K562 (cell line): ENCODE results near the gene ALOXE3. TPM values are rescaled to one million over a fixed set of nuclear protein-coding genes. Genes with fewer than 3 reads are reported as not detected.

Source experiments
- ATAC-seq: fragments of 200-7000 bp; cut with Tn5 transposase; 3 replicates; pipeline ENCODE4 v1.9.1; 2020; ENCODE audit warnings: moderate library complexity
- BruUV-seq: library from RNA; stranded (reverse); fragments of 400-500 nt; replicated peaks from 2 replicates; lab custom pipeline; 2021; lab: Mats Ljungman, UMichigan
- CTCF ChIA-PET: fragments of 300-600 bp; formaldehyde crosslinking; extraction: SDS; loops from one replicate; lab custom pipeline; 2021; ENCODE audit warnings: low intra/inter-chr PET ratio; lab: Yijun Ruan, JAX
- POLR2A ChIA-PET: fragments of 300-600, 350-650 bp; sonication (Branson Sonifier 250); formaldehyde crosslinking; extraction: SDS; loops from one replicate; lab custom pipeline; 2021; ENCODE audit warnings: antibody characterized with exemption, inconsistent platforms; lab: Yijun Ruan, JAX
- DNase-seq, 4 experiments: peaks; one replicate each; pipeline versions ENCODE4 v3.0.0 to v3.0.0-alpha.2; 2011 to 2018; ENCODE audit warnings: low spot score in 3 of 4, mixed read lengths in 3 of 4; ENCODE audit errors: extremely low read depth in 1 of 4
- FAIRE-seq: peaks from 2 replicates; lab custom pipeline; 2011; peaks lifted over from hg19 to GRCh38; lab: Jason Lieb, UNC
- H2AFZ ChIP-seq: 2 replicates; pipeline ENCODE4 v1.6.0; 2011; ENCODE audit warnings: low read depth, low read length, control low read depth, inconsistent platforms
- H3K27ac ChIP-seq: fragments of 200-600 bp; 3 replicates; pipeline ENCODE4 v1.8.0; 2011; ENCODE audit warnings: low read depth, mild to moderate bottlenecking, control low read depth, inconsistent platforms, low read length, moderate library complexity, mixed read lengths; ENCODE audit errors: extremely low read depth
- H3K27me3 ChIP-seq, 2 experiments: fragments of 300-600 bp in 1 of 2; 2 replicates in 1 of 2; 3 replicates in 1 of 2; pipeline versions ENCODE4 v1.6.0 to v1.8.0; 2011; ENCODE audit warnings: inconsistent platforms in 2 of 2, low read length in 2 of 2, mild to moderate bottlenecking in 1 of 2, mixed read lengths in 1 of 2, moderate library complexity in 1 of 2; ENCODE audit not compliant: control insufficient read depth in 2 of 2, insufficient read depth in 2 of 2
- H3K36me3 ChIP-seq: fragments of 300-600 bp; 3 replicates; pipeline ENCODE4 v1.8.0; 2011; ENCODE audit warnings: mild to moderate bottlenecking, low read length, inconsistent platforms; ENCODE audit not compliant: control insufficient read depth, insufficient read depth
- H3K4me1 ChIP-seq, 2 experiments: fragments of 200-600 bp in 1 of 2; replicated peaks in 1 of 2; 2 replicates in 1 of 2; 3 replicates in 1 of 2; pipeline versions ENCODE4 v1.5.1 to v1.8.0; 2011; ENCODE audit warnings: inconsistent platforms in 2 of 2, low read length in 2 of 2, mild to moderate bottlenecking in 1 of 2, mixed read lengths in 1 of 2, moderate library complexity in 1 of 2; ENCODE audit not compliant: control insufficient read depth in 2 of 2, insufficient read depth in 2 of 2
- H3K4me2 ChIP-seq: 2 replicates; pipeline ENCODE4 v1.6.1; 2011; ENCODE audit warnings: low read length, control low read depth, inconsistent platforms, mixed read lengths; ENCODE audit not compliant: insufficient read depth
- H3K4me3 ChIP-seq: fragments of 200-600 bp; sonication (generic), shearing (Covaris generic); 2 replicates; pipeline ENCODE4 v1.5.1; 2016; ENCODE audit warnings: control low read depth, inconsistent platforms
- H3K79me2 ChIP-seq: fragments of 200-600 bp; 3 replicates; pipeline ENCODE4 v1.8.0; 2011; ENCODE audit warnings: low read length, inconsistent platforms; ENCODE audit not compliant: control insufficient read depth, insufficient read depth
- H3K9ac ChIP-seq, 2 experiments: 2 replicates each; pipeline versions ENCODE4 v1.6.0 to v1.6.1; 2011; ENCODE audit warnings: low read depth in 2 of 2, low read length in 2 of 2, control low read depth in 1 of 2, inconsistent platforms in 1 of 2, mild to moderate bottlenecking in 1 of 2, mixed read lengths in 1 of 2; ENCODE audit not compliant: insufficient read depth in 1 of 2
- H3K9me1 ChIP-seq: one replicate; pipeline ENCODE4 v1.6.0; 2011; ENCODE audit warnings: inconsistent platforms, mild to moderate bottlenecking, low read length, moderate library complexity; ENCODE audit not compliant: control insufficient read depth, insufficient read depth
- H3K9me3 ChIP-seq: replicated peaks from 2 replicates; pipeline ENCODE4 v1.5.1; 2011; ENCODE audit warnings: low read depth, low read length, inconsistent platforms; ENCODE audit not compliant: control insufficient read depth, insufficient read depth
- H4K20me1 ChIP-seq: replicated peaks from 2 replicates; pipeline ENCODE4 v1.6.1; 2011; ENCODE audit warnings: low read length, inconsistent platforms, mixed read lengths; ENCODE audit not compliant: control insufficient read depth, insufficient read depth
- ARHGAP35 ChIP-seq: fragments of 450-650 bp; IDR thresholded peaks from 2 replicates; pipeline ENCODE4 v1.6.1; 2018; ENCODE audit not compliant: partially characterized antibody
- CCAR2 ChIP-seq: fragments of 200-400 bp; formaldehyde crosslinking; IDR thresholded peaks from 2 replicates; pipeline ENCODE4 v1.6.1; 2017; ENCODE audit warnings: mild to moderate bottlenecking, low read depth, low read length
- CEBPZ ChIP-seq: fragments of 150-350 bp; IDR thresholded peaks from 2 replicates; pipeline ENCODE4 v1.6.1; 2014; ENCODE audit warnings: low read depth, mild to moderate bottlenecking, low read length, borderline replicate concordance
- ETV6 ChIP-seq, 3 experiments: fragments of 150-350 bp in 1 of 3; sonication (generic) in 1 of 3; formaldehyde crosslinking in 1 of 3; IDR thresholded peaks; 2 replicates each; pipeline versions ENCODE4 v1.6.1 to v1.8.0; 2014 to 2022; ENCODE audit warnings: borderline replicate concordance in 2 of 3, low read depth in 2 of 3, antibody characterized with exemption in 1 of 3, low read length in 1 of 3, mild to moderate bottlenecking in 1 of 3, missing genetic modification reagents in 1 of 3
- L3MBTL2 ChIP-seq: fragments of 450-650 bp; IDR thresholded peaks from 2 replicates; pipeline ENCODE4 v1.6.1; 2016; ENCODE audit warnings: mild to moderate bottlenecking, moderate library complexity
- MCM5 ChIP-seq: fragments of 450-650 bp; IDR thresholded peaks from 2 replicates; pipeline ENCODE4 v1.6.1; 2016; ENCODE audit warnings: low read depth
- POLR2A ChIP-seq: fragments of 450-650 bp; conservative IDR thresholded peaks from 2 replicates; pipeline ENCODE4 v1.6.1; 2016
- PTBP1 ChIP-seq: fragments of 200-400 bp; formaldehyde crosslinking; IDR thresholded peaks from 2 replicates; pipeline ENCODE4 v1.6.1; 2017; ENCODE audit warnings: low read depth, low read length
- RAD21 ChIP-seq, 2 experiments: fragments of 250-450 bp in 1 of 2; fragments of 450-650 bp in 1 of 2; sonication (Bioruptor Pico) in 1 of 2; formaldehyde crosslinking in 1 of 2; IDR thresholded peaks in 1 of 2; conservative IDR thresholded peaks in 1 of 2; 2 replicates each; pipeline versions ENCODE4 v1.4.0 to v1.8.0; 2020 to 2022; ENCODE audit warnings: mild to moderate bottlenecking in 2 of 2, moderate library complexity in 1 of 2
- ZNF609 ChIP-seq: sonication (generic); formaldehyde crosslinking; IDR thresholded peaks from 2 replicates; pipeline ENCODE4 v1.8.1; 2023; ENCODE audit warnings: missing genetic modification reagents, mild to moderate bottlenecking, borderline replicate concordance
- ZNF76 ChIP-seq: fragments of 250-450 bp; sonication (Bioruptor Pico); IDR thresholded peaks from 2 replicates; pipeline ENCODE4 v1.4.0; 2020; ENCODE audit warnings: mild to moderate bottlenecking, moderate library complexity, borderline replicate concordance
- WGBS: fragments of 100-300 bp; shearing (Covaris generic); methylation state at CpG from one replicate; pipeline ENCODE4 v1.1.6; 2016; ENCODE audit warnings: low coverage, mixed read lengths; ENCODE audit not compliant: insufficient coverage; ENCODE audit errors: missing lambda C conversion rate; 5-methylcytosine and 5-hydroxymethylcytosine counted together
- in situ Hi-C: fragments of 300-500 bp; cut with MboI; formaldehyde crosslinking; loops from 4 replicates; pipeline ENCODE4 v1.15.0; 2018; ENCODE audit warnings: inconsistent platforms, mixed read lengths
- intact Hi-C: fragments of 100-400 bp; cut with micrococcal nuclease; formaldehyde crosslinking; loops from 2 replicates; pipeline ENCODE4 v1.14.2; 2022
- polyA plus RNA-seq, 8 experiments: library from polyadenylated mRNA; depleted of rRNA in 4 of 8; stranded (reverse) in 5 of 8; unstranded in 3 of 8; fragments of >200 nt; fragmentation: Nextera tagmentation in 2 of 8; fragmentation: Illumina TruSeq in 1 of 8; extraction: Ambion mirVana in 2 of 8; extraction: Trizol in 1 of 8; gene quantifications; 2 replicates each; pipeline versions ENCODE4 v1.2.1 to v1.2.3, GENCODE V29; 2011 to 2014; ENCODE audit warnings: inconsistent platforms in 1 of 8, missing spikeins in 1 of 8
- total RNA-seq, 7 experiments: library from RNA; depleted of rRNA in 6 of 7; stranded (reverse); fragments of >200 nt in 6 of 7; fragmentation: Illumina TruSeq in 2 of 7; extraction: Trizol in 2 of 7; gene quantifications; 2 replicates each; pipeline versions ENCODE4 v1.2.1 to v1.2.3, GENCODE V29; 2011 to 2021; ENCODE audit warnings: low replicate concordance in 1 of 7

The ALOXE3 gene
- total and polyA plus RNA-seq, 9 of the 15 experiments (the other 6 are each of a cell fraction or from before 2014, with no cell fraction given): 0.04 TPM; not detected in 8

DNA sequence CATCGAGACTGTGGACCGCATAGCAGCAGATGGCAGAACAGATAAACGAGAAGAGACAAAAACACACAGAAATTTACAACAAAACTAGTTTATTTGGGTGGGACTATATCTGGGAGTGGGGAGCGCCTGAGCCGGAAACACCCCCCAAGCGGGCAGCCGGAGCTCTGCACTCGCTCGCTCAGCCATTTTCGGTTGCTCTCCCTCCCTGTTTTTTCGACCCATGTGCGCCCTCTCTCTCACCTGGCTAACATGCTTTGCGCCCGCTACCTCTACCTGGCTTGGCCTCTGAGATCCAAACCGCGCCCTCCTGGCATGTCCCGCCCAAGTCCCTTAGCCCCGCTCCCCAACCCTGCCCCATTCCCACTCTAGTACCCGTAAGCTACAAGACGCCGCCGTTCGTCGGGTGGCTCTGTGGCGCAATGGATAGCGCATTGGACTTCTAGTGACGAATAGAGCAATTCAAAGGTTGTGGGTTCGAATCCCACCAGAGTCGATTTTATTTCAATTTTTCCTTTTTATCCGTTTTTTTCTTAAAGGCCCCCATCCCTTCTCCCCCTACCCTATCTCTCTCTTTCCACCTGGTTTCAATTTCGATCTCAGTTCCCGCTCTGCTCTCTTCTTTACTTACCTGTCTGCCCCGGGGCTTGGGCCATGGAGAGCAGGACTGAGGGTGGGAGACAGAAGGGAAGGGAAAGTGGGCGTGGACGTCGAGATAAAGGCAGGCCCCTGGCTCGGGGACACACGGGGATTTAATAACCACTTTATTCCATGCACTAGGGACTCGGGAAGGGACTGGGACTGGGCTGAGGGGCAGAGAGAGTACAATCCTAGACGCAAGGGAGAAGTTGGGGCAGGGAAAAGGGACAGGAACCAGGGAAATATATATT, 2.4 kb upstream of the ALOXE3 start:
- intact Hi-C loops (loop anchor here (1.0 to 10.0 kb wide), 7 partner anchors 18 to 286 kb away; partner anchors contain the start of gene KDM6B), in situ Hi-C loops (loop anchor here (5.0 kb wide), 2 partner anchors 102 to 182 kb away; no protein-coding TSS in a partner anchor)
- H3K9ac ChIP-seq: peak overlapping the region; percentile 81 to 95
- H3K4me2 ChIP-seq: peak overlapping the region; percentile 85
- peaks cover 8% of the 10 kb centered on the region; the same call in 1 of the 2 replicates for H4K20me1 ChIP-seq
- CTCF ChIA-PET: interaction anchor here (0.7 kb wide), 2 partner anchors 18 to 257 kb away, joined by 3 read pairs; no protein-coding TSS in a partner anchor
- H3K4me3 ChIP-seq: peak overlapping the region; percentile 65
- POLR2A ChIA-PET: interaction anchor here (0.6 to 1.6 kb wide), 8 partner anchors 19 to 101 kb away, joined by 3 to 9 read pairs (median 4); no protein-coding TSS in a partner anchor
- peaks cover 3 to 31% of the 10 kb centered on the region in 2 experiments; a peak in 3 of 5 replicates for H3K27me3 ChIP-seq
- H3K9me3 ChIP-seq: no peaks in the 10 kb centered on the region
- H3K79me2 ChIP-seq: no peaks in the 10 kb centered on the region
- under 1% methylated on average over 30 of the region's 40 CpGs for WGBS
- FAIRE-seq (no peak), DNase-seq (peak; percentile 56 to 81 (median 66)), ATAC-seq (peak; percentile 22)
- no peaks in the 10 kb centered on the region for H3K9me1 ChIP-seq
- H3K36me3 ChIP-seq: no peaks in the 10 kb centered on the region
- peak overlapping the region; percentile 87 for H2AFZ ChIP-seq
- H3K4me1 ChIP-seq: peaks cover 30 to 60% of the 10 kb centered on the region in 2 experiments
- peak overlapping the region; percentile 86 for H3K27ac ChIP-seq
- no TSS peak for BruUV-seq
- TF ChIP-seq ARHGAP35 (no peak), ZNF609 (CRISPR knock-in tag) (no peak), POLR2A (peak; percentile 53), ZNF76 (CRISPR knock-in tag) (no peak), CCAR2 (no peak), PTBP1 (no peak), L3MBTL2 (no peak), RAD21 (CRISPR knock-in tag; conservative IDR thresholded peaks at IDR 0.05 in 1 of 2, IDR thresholded peaks at IDR 0.05 in 1 of 2) (no peak), ETV6 (IDR thresholded peaks at IDR 0.05; ENCODE audit: borderline replicate concordance in 1 of 2, low read depth in 2 of 2, low read length in 1 of 2) (no peak), ETV6 (CRISPR knock-in tag; IDR thresholded peaks at IDR 0.05; ENCODE audit: borderline replicate concordance) (no peak), MCM5 (no peak), CEBPZ (no peak)
